NCI-H1436 treated with DMSO at 0.1 percent for 48 hours (cell line): ENCODE measurements around the gene SCYGR7.

Experiments
- DNase-seq: peaks from one replicate; lab custom pipeline; 2025; lab: John Stamatoyannopoulos, UW

The SCYGR7 gene

GRCh38 chr2:227759411-227760118 lies 31.4 kb downstream of the SCYGR7 start:
- DNase-seq: no peak

GRCh38 chr2:227761740-227762476 lies 33.8 kb downstream of the SCYGR7 start:
- DNase-seq: no peak

GRCh38 chr2:227765788-227766372 lies 37.7 kb downstream of the SCYGR7 start:
- no peak for DNase-seq

GRCh38 chr2:227766373-227766883 lies 38.3 kb downstream of the SCYGR7 start:
- DNase-seq: no peak

- no peak for DNase-seq
These were observed 39.7 kb downstream of the SCYGR7 start for GRCh38 chr2:227767830-227768229.

GRCh38 chr2:227772197-227772661 lies 44.1 kb downstream of the SCYGR7 start:
- DNase-seq: no peak

- no peak for DNase-seq
These were observed 44.8 kb downstream of the SCYGR7 start for GRCh38 chr2:227772932-227773331.

- no peak for DNase-seq
These were observed 46.0 kb downstream of the SCYGR7 start for GRCh38 chr2:227774011-227774624.

- DNase-seq: no peak
These were observed 47.0 kb downstream of the SCYGR7 start for GRCh38 chr2:227774895-227775842.
